Peyer's patch (tissue), 4 donors: Measurements from ENCODE around the gene NKIRAS1.

Source experiments
- CTCF ChIP-seq, 6 experiments: fragments of 450-650 bp in 4 of 6; fragments of 200-600 bp in 2 of 6; sonication (generic) in 1 of 6; IDR thresholded peaks; one replicate each; pipeline ENCODE4 v1.5.1; 2017 to 2019; ENCODE audit warnings: antibody characterized with exemption in 6 of 6, mild to moderate bottlenecking in 3 of 6, moderate library complexity in 1 of 6
- POLR2A ChIP-seq, 2 donors: fragments of 450-650 bp; IDR thresholded peaks; one replicate each; pipeline ENCODE4 v1.5.1; 2017; ENCODE audit warnings: antibody characterized with exemption in 2 of 2, mild to moderate bottlenecking in 2 of 2, moderate library complexity in 2 of 2

- TF ChIP-seq CTCF (IDR thresholded peaks at IDR 0.05) (no peak), POLR2A (IDR thresholded peaks at IDR 0.05) (no peak)
Measured at GRCh38 chr3:23911397-23911796, 5.4 kb downstream of the NKIRAS1 start.
